Adipose tissue (tissue), 3 donors: Measurements from ENCODE around the gene LAG3. TPM values are rescaled to one million over a fixed set of nuclear protein-coding genes. Genes with fewer than 3 reads are reported as not detected.

ENCODE experiments used
- H3K27ac ChIP-seq: one replicate; pipeline ENCODE4 v1.5.1; 2013; ENCODE audit warnings: low read depth, low read length
- WGBS, 3 donors: extraction: QIAGEN DNeasy Blood & Tissue Kit; methylation state at CpG; one replicate each; pipeline ENCODE4 v1.1.7; 2013; 5-methylcytosine and 5-hydroxymethylcytosine counted together
- polyA plus RNA-seq, 3 donors: library from polyadenylated mRNA; stranded (reverse); fragments of 200-250 nt; gene quantifications; one replicate each; pipeline ENCODE4 v1.2.3, GENCODE V29; 2013
- donor health status: healthy with polysubstance abuse.
- donor health status: Bipolar disorder and iron deficiency.
- donor health status: healthy.

LAG3 gene
- polyA plus RNA-seq, 3 donors = 0.08 to 3.0 (median 1.0) TPM

GRCh38 chr12:6816598-6816997, 44.3 kb downstream of the LAG3 start:
- H3K27ac ChIP-seq = no peak overlapping the region
- WGBS, 3 donors = 48 to 80% (median 65%) methylated on average over 3 of the region's 3 CpGs

GRCh38 chr12:6817098-6817497, 44.8 kb downstream of the LAG3 start:
- WGBS, 3 donors = 70 to 93% (median 90%) methylated on average over 8 of the region's 8 CpGs

GRCh38 chr12:6817662-6818157, 45.4 kb downstream of the LAG3 start:
- WGBS, 3 donors = 82 to 92% (median 83%) methylated on average over 20 of the region's 20 CpGs
- H3K27ac ChIP-seq = no peak overlapping the region

More at GRCh38 chr12:6817098-6817497, 44.8 kb downstream of the LAG3 start:
- H3K27ac ChIP-seq = no peak overlapping the region

- WGBS, 3 donors = 35 to 76% (median 75%) methylated on average over 10 of the region's 10 CpGs
- no peak overlapping the region for H3K27ac ChIP-seq
Measured at GRCh38 chr12:6818222-6818621, 45.9 kb downstream of the LAG3 start.

- H3K27ac ChIP-seq = no peak overlapping the region
- 65 to 84% (median 77%) methylated on average over 5 of the region's 5 CpGs for WGBS, 3 donors
Measured at GRCh38 chr12:6818645-6819044, 46.3 kb downstream of the LAG3 start.

- H3K27ac ChIP-seq = no peak overlapping the region
- 80 to 85% (median 84%) methylated on average over 11 to 13 of the region's 13 CpGs for WGBS, 3 donors
Measured at GRCh38 chr12:6819106-6820030, 47.0 kb downstream of the LAG3 start.

GRCh38 chr12:6820166-6820565, 47.8 kb downstream of the LAG3 start:
- 79 to 88% (median 85%) methylated on average over 5 of the region's 5 CpGs for WGBS, 3 donors
- H3K27ac ChIP-seq = no peak overlapping the region

- no peak within 1 kb of the TSS for H3K27ac ChIP-seq
- WGBS, 3 donors = 0 to 1% (median 1%) methylated on average over 17 to 28 of the region's 28 CpGs
Measured at GRCh38 chr12:6821591-6822425, 49.5 kb downstream of the LAG3 start, which contains the start of gene GPR162. Gene GPR162 (plus strand): TSS chr12:6821821. CDS start chr12:6823899, 2,078 bp downstream.

- H3K27ac ChIP-seq = no peak overlapping the region
- WGBS, 3 donors = 51 to 68% (median 64%) methylated on average over 7 of the region's 7 CpGs
Measured at GRCh38 chr12:6822426-6823135, 50.3 kb downstream of the LAG3 start.

- no peak overlapping the region for H3K27ac ChIP-seq
- WGBS, 3 donors = 65 to 83% (median 78%) methylated on average over 12 of the region's 12 CpGs
Measured at GRCh38 chr12:6823182-6824084, 51.1 kb downstream of the LAG3 start.

- H3K27ac ChIP-seq = no peak overlapping the region
- 72 to 92% (median 91%) methylated on average over 36 to 37 of the region's 37 CpGs for WGBS, 3 donors
Measured at GRCh38 chr12:6824085-6824775, 51.9 kb downstream of the LAG3 start.

GRCh38 chr12:6824901-6825381, 52.6 kb downstream of the LAG3 start:
- WGBS, 3 donors = 34 to 57% (median 56%) methylated on average over 12 of the region's 12 CpGs
- H3K27ac ChIP-seq = no peak overlapping the region

GRCh38 chr12:6825398-6826124, 53.2 kb downstream of the LAG3 start:
- H3K27ac ChIP-seq = no peak overlapping the region
- WGBS, 3 donors = 10 to 19% (median 16%) methylated on average over 19 of the region's 19 CpGs

GRCh38 chr12:6826125-6826733, 53.9 kb downstream of the LAG3 start:
- H3K27ac ChIP-seq = no peak overlapping the region
- 69 to 84% (median 83%) methylated on average over 17 of the region's 17 CpGs for WGBS, 3 donors

- no peak overlapping the region for H3K27ac ChIP-seq
- WGBS, 3 donors = 72 to 79% (median 77%) methylated on average over 22 of the region's 22 CpGs
Measured at GRCh38 chr12:6826734-6827436, 54.6 kb downstream of the LAG3 start.
